Activated CD8-positive, alpha-beta memory T cell treated with anti-CD3 and anti-CD28 coated beads, Interleukin-2, amount 50 U/mL, for 48 hours (primary cell): ENCODE results near the gene CFAP210.
"Not testable (repeated sequence)": the region's sequence is repeated elsewhere in the genome, so short reads cannot be mapped to it uniquely, and the experiment has no call there.

Source experiments
- DNase-seq: peaks from one replicate; pipeline ENCODE4 v3.0.0-alpha.2; 2020

Gene CFAP210

GRCh38 chr2:169615982-169616381 lies 78.2 kb downstream of the CFAP210 start:
- not testable (repeated sequence) for DNase-seq

DNA sequence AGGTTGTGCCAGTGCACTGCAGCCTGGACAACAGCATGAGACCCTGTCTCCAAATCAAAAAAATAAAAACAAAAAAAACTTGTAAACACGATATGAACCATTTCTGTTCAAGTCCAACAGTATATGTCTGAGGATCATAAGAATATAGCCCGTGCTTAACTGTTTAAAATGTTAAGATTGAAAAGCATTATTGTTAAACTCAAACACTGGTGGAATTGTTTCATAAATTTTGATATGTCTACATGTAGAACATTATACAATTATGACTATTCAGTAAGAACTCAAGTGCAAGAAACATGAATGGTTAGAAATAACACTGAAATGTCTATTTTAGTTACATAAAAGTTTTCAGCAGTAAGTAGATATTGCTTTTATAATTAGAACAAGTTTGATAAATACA lies 80.3 kb downstream of the CFAP210 start:
- DNase-seq: no peak

DNA sequence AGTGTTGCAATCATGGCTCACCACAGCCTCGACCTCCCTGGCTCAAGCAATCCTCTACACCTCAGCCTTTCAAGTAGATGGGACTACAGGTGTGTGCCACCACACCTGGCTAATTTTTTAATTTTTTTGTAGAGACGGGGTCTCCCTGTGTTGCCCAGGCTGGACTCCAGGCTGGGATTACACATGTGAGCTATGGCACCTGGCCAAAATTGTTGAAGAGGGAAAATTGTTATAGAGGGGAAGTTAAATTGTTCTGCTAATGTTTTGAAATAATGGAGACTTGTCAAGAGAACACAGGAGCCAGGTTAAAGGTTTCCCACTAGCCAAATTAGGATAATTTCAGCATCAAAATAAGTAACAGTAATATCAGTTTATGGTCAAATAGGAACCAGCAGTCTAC lies 84.9 kb downstream of the CFAP210 start:
- no peak for DNase-seq

DNA sequence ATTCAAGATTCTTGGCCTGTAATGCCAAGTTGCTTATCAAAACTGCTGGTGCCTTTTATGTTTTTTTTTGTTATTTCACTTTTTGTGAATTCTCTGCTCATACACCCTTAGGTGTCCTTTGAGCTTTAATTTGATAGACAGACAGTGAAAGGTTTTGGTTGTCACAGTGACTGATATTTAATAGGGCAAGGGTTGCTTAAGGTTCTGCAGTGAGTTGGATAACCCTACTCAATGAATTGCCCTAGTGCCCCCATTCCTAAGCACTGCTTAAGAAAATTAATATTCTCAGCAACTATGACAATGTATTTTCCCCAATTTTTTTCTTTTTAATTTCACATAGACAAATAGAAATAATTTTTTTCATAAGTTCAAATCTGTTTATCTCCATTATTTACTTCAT lies 94.6 kb downstream of the CFAP210 start:
- no peak for DNase-seq

DNA sequence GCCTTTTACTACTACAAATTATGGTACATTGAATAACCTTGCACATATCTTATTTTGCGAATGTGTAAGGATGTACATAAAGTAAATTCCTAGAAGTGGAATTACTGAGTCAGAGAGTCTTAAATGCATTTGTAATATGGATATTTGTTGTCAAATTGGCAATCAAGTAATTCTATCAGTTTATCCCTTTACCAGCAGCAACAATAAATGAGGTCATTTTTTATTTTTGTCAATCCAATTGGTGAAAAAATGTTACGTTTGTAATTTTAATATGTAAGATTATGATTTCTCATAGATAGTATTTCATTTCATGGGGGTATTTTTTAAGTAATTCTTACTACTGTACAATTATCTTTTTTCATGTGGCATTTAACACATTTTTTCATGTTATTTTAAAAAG lies 95.2 kb downstream of the CFAP210 start:
- no peak for DNase-seq

GRCh38 chr2:169596546-169596945 lies 97.7 kb downstream of the CFAP210 start:
- DNase-seq: not testable (repeated sequence)
